Measurements from ENCODE around the gene EXPH5. TPM values are rescaled to one million over a fixed set of nuclear protein-coding genes. Genes with fewer than 3 reads are reported as not detected.

EXPH5 gene
- polyA plus RNA-seq, 1 donor (not counting 4 experiments of a cell fraction or from before 2014, with no cell fraction given) = 11.7 TPM

- Histone ChIP-seq H3K9me3 (ENCODE audit: control insufficient read depth, low read depth, low read length) (no peaks in the 10 kb centered on the region), H3K4me2 (ENCODE audit: control insufficient read depth, extremely low read depth, insufficient read depth, low read depth, low read length) (peak overlapping the region; percentile 50), H3K27me3 (ENCODE audit: control insufficient read depth, extremely low read depth, insufficient read depth, low read length) (no peaks in the 10 kb centered on the region), H3K27ac (ENCODE audit: control insufficient read depth, insufficient read depth, low read length) (peak overlapping the region; percentile 99), H3K79me2 (ENCODE audit: control insufficient read depth, insufficient read depth, low read length) (no peaks in the 10 kb centered on the region), H3K36me3 (ENCODE audit: control insufficient read depth in 2 of 2, extremely low read depth in 1 of 2, insufficient read depth in 2 of 2, low read length in 2 of 2) (no peaks in the 10 kb centered on the region), H3K9ac (ENCODE audit: control insufficient read depth, extremely low read depth, insufficient read depth, low read length) (peak overlapping the region; percentile 78), H3K4me3 (ENCODE audit: control insufficient read depth in 2 of 3, extremely low read depth in 1 of 3, insufficient read depth in 2 of 3, low read depth in 1 of 3, low read length in 3 of 3) (no peak overlapping the region), H4K20me1 (ENCODE audit: control insufficient read depth, extremely low read depth, insufficient read depth, low read length) (no peaks in the 10 kb centered on the region), H2AFZ (ENCODE audit: control insufficient read depth, low read length) (no peak overlapping the region), H3K9me1 (ENCODE audit: control insufficient read depth, extremely low read depth, insufficient read depth, low read length) (no peaks in the 10 kb centered on the region), H3K4me1 (ENCODE audit: control insufficient read depth, extremely low read depth, insufficient read depth, low read length) (peaks cover 50% of the 10 kb centered on the region)
- dilution Hi-C loops (cut with MboI; ENCODE audit: extremely low pct_ligation_motif_present, low sequenced_read_pairs) = no loop called here
- no peak for TF ChIP-seq CTCF (optimal IDR thresholded peaks at IDR 0.05 in 1 of 3, IDR thresholded peaks at IDR 0.05 in 1 of 3, conservative IDR thresholded peaks at IDR 0.05 in 1 of 3; ENCODE audit: extremely low read depth in 1 of 3, insufficient read depth in 2 of 3, low read length in 3 of 3)
- TF ChIP-seq EZH2 (IDR thresholded peaks at IDR 0.05; ENCODE audit: low read length) = no peak
- DNase-seq (ENCODE audit: low read depth, low spot score) = peak; percentile 94
- peak; percentile 99 for FAIRE-seq
Observed at GRCh38 chr11:108616549-108616948, 23.0 kb upstream of the EXPH5 start.

- Histone ChIP-seq H3K4me3 (ENCODE audit: control insufficient read depth in 2 of 3, extremely low read depth in 1 of 3, insufficient read depth in 2 of 3, low read depth in 1 of 3, low read length in 3 of 3) (no peak overlapping the region), H4K20me1 (ENCODE audit: control insufficient read depth, extremely low read depth, insufficient read depth, low read length) (no peaks in the 10 kb centered on the region), H3K9me1 (ENCODE audit: control insufficient read depth, extremely low read depth, insufficient read depth, low read length) (no peaks in the 10 kb centered on the region), H3K27me3 (ENCODE audit: control insufficient read depth, extremely low read depth, insufficient read depth, low read length) (no peaks in the 10 kb centered on the region), H2AFZ (ENCODE audit: control insufficient read depth, low read length) (no peak overlapping the region), H3K4me1 (ENCODE audit: control insufficient read depth, extremely low read depth, insufficient read depth, low read length) (peaks cover 50% of the 10 kb centered on the region), H3K27ac (ENCODE audit: control insufficient read depth, insufficient read depth, low read length) (peak overlapping the region; percentile 80), H3K4me2 (ENCODE audit: control insufficient read depth, extremely low read depth, insufficient read depth, low read depth, low read length) (peak overlapping the region; percentile 31), H3K9ac (ENCODE audit: control insufficient read depth, extremely low read depth, insufficient read depth, low read length) (peak overlapping the region; percentile 39), H3K36me3 (ENCODE audit: control insufficient read depth in 2 of 2, extremely low read depth in 1 of 2, insufficient read depth in 2 of 2, low read length in 2 of 2) (no peaks in the 10 kb centered on the region), H3K9me3 (ENCODE audit: control insufficient read depth, low read depth, low read length) (no peaks in the 10 kb centered on the region), H3K79me2 (ENCODE audit: control insufficient read depth, insufficient read depth, low read length) (no peaks in the 10 kb centered on the region)
- peak; percentile 32 for DNase-seq (ENCODE audit: low read depth, low spot score)
- no peak for FAIRE-seq
- TF ChIP-seq EZH2 (IDR thresholded peaks at IDR 0.05; ENCODE audit: low read length) (no peak), CTCF (optimal IDR thresholded peaks at IDR 0.05 in 1 of 3, IDR thresholded peaks at IDR 0.05 in 1 of 3, conservative IDR thresholded peaks at IDR 0.05 in 1 of 3; ENCODE audit: extremely low read depth in 1 of 3, insufficient read depth in 2 of 3, low read length in 3 of 3) (no peak)
- dilution Hi-C loops (cut with MboI; ENCODE audit: extremely low pct_ligation_motif_present, low sequenced_read_pairs) = no loop called here
Observed at GRCh38 chr11:108614086-108614485, 20.5 kb upstream of the EXPH5 start.

All from keratinocyte (primary cell).